Endothelial cell (in vitro differentiated cells): ENCODE data around the gene TSPAN9. TPM values are rescaled to one million over a fixed set of nuclear protein-coding genes. Genes with fewer than 3 reads are reported as not detected.

ENCODE experiments used
- DNase-seq: peaks from one replicate; pipeline ENCODE4 v3.0.0; 2021; ENCODE audit warnings: low spot score
- H3K27ac Mint-ChIP-seq: one replicate; pipeline ENCODE4 v1.8.0; 2021; ENCODE audit warnings: mixed read lengths, inconsistent platforms; ENCODE audit not compliant: unreplicated experiment
- H3K27me3 Mint-ChIP-seq: one replicate; pipeline ENCODE4 v1.8.0; 2021; ENCODE audit warnings: mild to moderate bottlenecking, moderate library complexity, mixed read lengths, inconsistent platforms; ENCODE audit not compliant: unreplicated experiment
- H3K36me3 Mint-ChIP-seq: one replicate; pipeline ENCODE4 v1.8.0; 2021; ENCODE audit warnings: mild to moderate bottlenecking, low read depth, mixed read lengths, inconsistent platforms; ENCODE audit not compliant: unreplicated experiment
- H3K4me1 Mint-ChIP-seq: one replicate; pipeline ENCODE4 v1.8.0; 2021; ENCODE audit warnings: mild to moderate bottlenecking, mixed read lengths, inconsistent platforms; ENCODE audit not compliant: unreplicated experiment
- H3K4me3 Mint-ChIP-seq: one replicate; pipeline ENCODE4 v1.8.0; 2021; ENCODE audit warnings: mild to moderate bottlenecking, mixed read lengths, inconsistent platforms; ENCODE audit not compliant: unreplicated experiment
- H3K9me3 Mint-ChIP-seq: one replicate; pipeline ENCODE4 v1.8.0; 2021; ENCODE audit warnings: mixed read lengths, inconsistent platforms; ENCODE audit not compliant: unreplicated experiment
- total RNA-seq: library from RNA; stranded (reverse); fragmentation: NEBNext Ultra II Directional; extraction: Animal tissue kit (Norgen Biotek cat#: 25700); gene quantifications from one replicate; pipeline ENCODE4 v1.2.1, GENCODE V29; 2021; ENCODE audit not compliant: unreplicated experiment
- TF ChIP-seq, protein P1 (sequence below): fragments of 200-600 bp; sonication (generic); IDR thresholded peaks from one replicate; pipeline ENCODE4 v1.5.0; 2021; ENCODE audit warnings: antibody characterized with exemption; ENCODE audit not compliant: unreplicated experiment

TSPAN9 gene
- total RNA-seq, 1 donor from 2014 or later: 116 TPM

DNA sequence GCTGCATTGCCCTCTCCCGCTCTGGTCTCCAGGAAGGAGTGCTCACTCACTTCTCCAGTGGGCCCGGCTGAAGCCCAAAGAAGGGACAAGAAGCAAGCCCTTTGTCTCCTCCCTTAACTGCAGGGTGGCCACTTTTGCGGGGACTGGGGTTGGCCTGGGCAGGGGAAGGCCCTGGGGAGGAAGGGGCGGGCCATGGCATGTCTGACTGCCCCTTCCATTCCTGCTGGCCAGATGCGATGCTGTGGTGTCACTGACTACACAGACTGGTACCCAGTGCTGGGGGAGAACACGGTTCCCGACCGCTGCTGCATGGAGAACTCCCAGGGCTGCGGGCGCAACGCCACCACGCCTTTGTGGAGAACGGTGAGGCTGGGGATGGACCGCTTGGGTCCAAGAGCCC lies 203.8 kb downstream of the TSPAN9 start:
- H3K4me3 Mint-ChIP-seq: no peak overlapping the region
- TF ChIP-seq, protein P1, sequence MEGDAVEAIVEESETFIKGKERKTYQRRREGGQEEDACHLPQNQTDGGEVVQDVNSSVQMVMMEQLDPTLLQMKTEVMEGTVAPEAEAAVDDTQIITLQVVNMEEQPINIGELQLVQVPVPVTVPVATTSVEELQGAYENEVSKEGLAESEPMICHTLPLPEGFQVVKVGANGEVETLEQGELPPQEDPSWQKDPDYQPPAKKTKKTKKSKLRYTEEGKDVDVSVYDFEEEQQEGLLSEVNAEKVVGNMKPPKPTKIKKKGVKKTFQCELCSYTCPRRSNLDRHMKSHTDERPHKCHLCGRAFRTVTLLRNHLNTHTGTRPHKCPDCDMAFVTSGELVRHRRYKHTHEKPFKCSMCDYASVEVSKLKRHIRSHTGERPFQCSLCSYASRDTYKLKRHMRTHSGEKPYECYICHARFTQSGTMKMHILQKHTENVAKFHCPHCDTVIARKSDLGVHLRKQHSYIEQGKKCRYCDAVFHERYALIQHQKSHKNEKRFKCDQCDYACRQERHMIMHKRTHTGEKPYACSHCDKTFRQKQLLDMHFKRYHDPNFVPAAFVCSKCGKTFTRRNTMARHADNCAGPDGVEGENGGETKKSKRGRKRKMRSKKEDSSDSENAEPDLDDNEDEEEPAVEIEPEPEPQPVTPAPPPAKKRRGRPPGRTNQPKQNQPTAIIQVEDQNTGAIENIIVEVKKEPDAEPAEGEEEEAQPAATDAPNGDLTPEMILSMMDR: no peak
- H3K9me3 Mint-ChIP-seq: no peaks in the 10 kb centered on the region
- H3K4me1 Mint-ChIP-seq: peaks cover 8% of the 10 kb centered on the region
- H3K36me3 Mint-ChIP-seq: peaks cover 36% of the 10 kb centered on the region
- DNase-seq: no peak
- H3K27me3 Mint-ChIP-seq: peaks cover 20% of the 10 kb centered on the region
- H3K27ac Mint-ChIP-seq: no peak overlapping the region

DNA sequence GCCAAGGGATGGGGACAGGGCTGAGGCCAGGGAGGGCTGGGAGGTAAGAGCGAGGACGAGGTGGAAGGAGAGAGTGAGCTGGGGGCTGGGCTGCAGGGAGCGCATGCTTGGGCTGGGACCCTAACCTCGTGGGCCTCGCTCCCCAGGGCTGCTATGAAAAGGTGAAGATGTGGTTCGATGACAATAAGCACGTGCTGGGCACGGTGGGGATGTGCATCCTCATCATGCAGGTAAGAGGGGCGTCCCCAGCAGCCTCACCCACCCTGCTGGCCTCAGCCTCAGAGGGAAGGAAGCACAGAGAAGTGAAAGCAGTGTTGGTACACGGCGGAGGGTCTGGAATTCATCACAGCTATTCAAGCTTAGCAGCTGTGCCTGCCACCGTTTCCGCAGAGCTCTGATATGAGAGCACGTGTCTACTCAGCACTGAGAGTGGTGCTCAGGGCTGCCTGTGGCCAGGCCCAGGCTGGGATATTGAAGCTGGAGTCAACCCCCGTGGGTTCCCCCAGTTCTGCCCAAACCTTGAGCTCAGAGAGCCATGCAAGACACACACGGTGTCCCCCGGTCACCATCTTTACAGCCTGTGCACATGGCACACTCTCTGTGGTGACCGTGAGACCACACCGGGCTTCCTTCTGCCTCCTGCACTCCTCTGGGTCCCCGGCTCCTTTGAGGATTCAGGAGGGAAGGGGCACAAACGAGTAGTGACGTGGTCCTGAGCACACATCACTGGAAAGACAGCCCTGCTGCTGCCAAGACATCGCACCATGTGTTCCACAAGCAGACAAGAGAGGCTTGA lies 204.6 kb downstream of the TSPAN9 start:
- TF ChIP-seq, protein P1: no peak
- Mint-ChIP-seq H3K4me1 (peaks cover 8% of the 10 kb centered on the region), H3K4me3 (no peak overlapping the region), H3K27ac (no peak overlapping the region), H3K9me3 (no peaks in the 10 kb centered on the region), H3K27me3 (peaks cover 19% of the 10 kb centered on the region), H3K36me3 (peaks cover 36% of the 10 kb centered on the region)
- no peak for DNase-seq

DNA sequence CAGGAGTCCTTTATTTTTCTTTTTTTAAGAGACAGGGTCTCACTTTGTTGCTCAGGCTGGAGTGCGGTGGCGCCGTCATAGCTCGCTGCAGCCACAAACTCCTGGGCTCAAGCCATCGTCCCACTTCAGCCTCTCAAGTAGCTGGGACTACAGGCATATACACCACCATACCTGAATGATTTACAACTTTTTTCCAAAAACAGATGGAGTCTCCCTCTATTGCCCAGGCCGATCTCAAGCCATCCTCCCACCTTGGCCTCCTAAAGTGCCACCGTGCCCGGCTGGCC lies 205.1 kb downstream of the TSPAN9 start:
- Mint-ChIP-seq H3K9me3 (no peaks in the 10 kb centered on the region), H3K27ac (no peak overlapping the region), H3K4me1 (peaks cover 8% of the 10 kb centered on the region), H3K36me3 (peaks cover 36% of the 10 kb centered on the region), H3K27me3 (peaks cover 19% of the 10 kb centered on the region), H3K4me3 (no peak overlapping the region)
- TF ChIP-seq, protein P1: no peak
- no peak for DNase-seq

DNA sequence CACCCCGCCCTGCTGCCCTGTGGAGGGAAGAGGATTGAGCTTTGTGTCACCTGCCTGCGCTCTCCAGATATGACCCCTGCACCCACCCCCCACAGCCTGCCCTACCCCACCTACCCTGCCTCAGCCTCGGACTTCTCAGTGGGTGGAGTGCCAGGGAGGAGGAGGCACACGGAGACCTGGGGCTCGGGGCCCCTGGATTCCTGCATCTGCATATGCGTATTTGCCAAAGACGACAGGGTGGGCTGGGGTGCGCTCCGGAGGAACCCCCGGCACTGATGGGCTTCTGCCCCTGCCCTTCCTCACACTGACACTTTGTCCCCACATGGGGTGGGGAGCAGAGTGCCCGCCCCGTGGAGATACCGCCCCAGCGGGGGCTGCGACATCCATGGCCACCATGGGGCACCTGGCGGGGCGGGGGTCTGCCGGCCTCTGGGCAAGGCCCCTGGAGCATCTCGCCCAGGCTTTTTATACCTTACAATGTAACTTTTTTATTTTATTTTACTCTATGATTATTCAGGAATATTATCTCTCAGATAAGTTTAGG lies 206.0 kb downstream of the TSPAN9 start:
- H3K27ac Mint-ChIP-seq: no peak overlapping the region
- no peaks in the 10 kb centered on the region for H3K9me3 Mint-ChIP-seq
- peaks cover 8% of the 10 kb centered on the region for H3K4me1 Mint-ChIP-seq
- H3K27me3 Mint-ChIP-seq: peaks cover 16% of the 10 kb centered on the region
- H3K36me3 Mint-ChIP-seq: peaks cover 32% of the 10 kb centered on the region
- DNase-seq: no peak
- TF ChIP-seq, protein P1: no peak
- H3K4me3 Mint-ChIP-seq: peak overlapping the region; percentile 8

DNA sequence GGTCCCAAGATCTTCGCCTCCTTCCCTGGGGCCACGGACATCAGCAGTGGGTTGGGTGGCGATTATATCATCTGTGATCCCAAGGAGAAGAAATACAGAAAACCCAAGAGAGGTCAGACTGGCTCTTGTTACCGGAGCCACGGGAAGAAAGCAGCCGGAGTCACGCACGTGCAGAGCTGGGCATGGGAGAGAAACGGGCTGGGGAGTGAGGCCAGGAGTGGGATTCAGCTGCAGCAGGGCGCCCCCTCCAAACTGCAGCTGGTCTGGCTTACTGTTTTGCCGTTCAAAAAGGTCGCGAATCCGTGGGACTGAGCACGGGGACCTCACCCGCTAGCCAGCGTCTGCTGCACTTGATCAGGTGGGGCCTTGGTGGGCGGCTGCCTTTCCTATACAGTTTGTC lies 207.2 kb downstream of the TSPAN9 start:
- peak overlapping the region; percentile 71 for H3K27ac Mint-ChIP-seq

More for the DNA sequence above, 207.2 kb downstream of the TSPAN9 start:
- H3K9me3 Mint-ChIP-seq: no peaks in the 10 kb centered on the region
- peaks cover 27% of the 10 kb centered on the region for H3K36me3 Mint-ChIP-seq
- peaks cover under 1% of the 10 kb centered on the region for H3K4me1 Mint-ChIP-seq
- H3K4me3 Mint-ChIP-seq: no peak overlapping the region
- no peak for DNase-seq
- TF ChIP-seq, protein P1: no peak
- peaks cover 20% of the 10 kb centered on the region for H3K27me3 Mint-ChIP-seq
